ENCODE results near the gene C1QTNF8. TPM values are rescaled to one million over a fixed set of nuclear protein-coding genes. Genes with fewer than 3 reads are reported as not detected.

C1QTNF8 gene
- total RNA-seq, 8 experiments from 2014 or later = 0.08 to 0.28 TPM; not detected in 6

DNA sequence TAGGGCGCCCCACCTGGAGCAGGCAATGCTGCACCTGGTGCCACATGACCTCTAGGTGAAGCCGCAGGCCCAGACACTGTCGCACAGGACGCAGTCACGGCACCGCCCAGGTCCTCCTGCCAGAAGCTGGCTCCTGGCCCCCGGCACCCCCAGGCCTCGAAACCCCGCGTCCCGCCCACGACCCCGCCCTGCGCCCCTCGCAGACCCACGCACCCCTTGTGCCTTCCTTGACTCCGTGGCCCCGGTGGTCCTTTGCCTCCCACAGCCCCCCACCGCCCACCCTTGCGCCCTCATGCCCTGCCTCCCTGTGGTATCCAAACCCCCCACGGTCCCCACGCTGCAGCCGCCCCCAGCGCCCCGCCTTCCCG is 6.3 kb upstream of the C1QTNF8 start:
- Histone ChIP-seq H3K4me3 (no peak overlapping the region), H3K27ac (no peak overlapping the region), H3K4me1 (replicated peaks in 1 of 2) (peaks cover 33 to 50% of the 10 kb centered on the region in 2 donors)
- in situ Hi-C loops (cut with MboI; ENCODE audit: low pct_unique_long_range_greater_than_20kb in 2 of 9, low sequenced_read_pairs in 9 of 9, unreplicated experiment in 9 of 9) = no loop called here
- no peak for ATAC-seq (replicated peaks in 6 of 8)
- WGBS, 10 experiments = no CpG with 5 or more reads among the region's 26 CpGs

DNA sequence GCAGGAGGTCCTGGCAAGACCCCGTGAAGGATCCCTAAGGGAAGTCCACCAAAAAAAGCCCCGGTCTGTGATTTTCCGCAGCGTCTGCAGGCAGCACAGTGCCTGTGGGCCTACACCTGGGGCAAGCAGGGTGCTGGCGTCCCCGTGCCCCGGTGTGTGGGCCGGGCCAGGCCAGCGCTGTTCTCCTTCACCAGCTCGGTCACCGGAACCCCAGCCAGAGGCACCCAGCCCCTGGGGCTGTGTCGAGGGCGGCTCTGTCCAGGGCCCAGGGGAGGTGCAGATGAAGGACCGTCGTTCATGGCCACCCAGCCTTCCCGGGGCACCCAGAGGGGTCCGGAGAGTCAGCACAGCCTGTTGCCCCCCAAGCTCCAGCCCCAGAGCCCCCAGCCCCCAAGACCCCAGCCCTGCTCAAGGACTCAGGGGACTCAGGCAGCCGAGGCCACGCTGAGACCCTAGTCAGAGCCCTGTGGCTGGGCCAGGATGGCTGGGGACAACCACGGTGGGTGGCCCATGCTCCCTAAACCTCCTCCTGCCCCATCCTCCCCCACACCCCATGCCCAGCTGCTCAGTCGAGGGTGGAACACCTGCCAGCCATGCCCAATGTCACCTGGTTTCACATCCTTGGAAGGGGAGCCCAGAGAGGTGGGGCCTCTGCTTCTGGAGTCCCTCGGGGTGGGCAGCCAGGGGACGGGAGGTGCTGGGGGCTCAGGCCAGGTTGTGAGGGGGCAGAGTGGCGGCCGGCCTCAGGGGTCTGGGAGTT is 5.7 kb upstream of the C1QTNF8 start:
- no peak overlapping the region for H3K27ac ChIP-seq
- in situ Hi-C loops (cut with MboI; ENCODE audit: low pct_unique_long_range_greater_than_20kb in 2 of 9, low sequenced_read_pairs in 9 of 9, unreplicated experiment in 9 of 9) = no loop called here
- ATAC-seq (replicated peaks in 6 of 8) = no peak
- H3K4me3 ChIP-seq = no peak overlapping the region
- H3K4me1 ChIP-seq (replicated peaks in 1 of 2) = peaks cover 27 to 50% of the 10 kb centered on the region in 2 donors
- 0 to 77% (median 60%) methylated on average over 1 to 6 of the region's 25 CpGs; no CpG with 5 or more reads in 7 of the 10 experiments for WGBS, 10 experiments

DNA sequence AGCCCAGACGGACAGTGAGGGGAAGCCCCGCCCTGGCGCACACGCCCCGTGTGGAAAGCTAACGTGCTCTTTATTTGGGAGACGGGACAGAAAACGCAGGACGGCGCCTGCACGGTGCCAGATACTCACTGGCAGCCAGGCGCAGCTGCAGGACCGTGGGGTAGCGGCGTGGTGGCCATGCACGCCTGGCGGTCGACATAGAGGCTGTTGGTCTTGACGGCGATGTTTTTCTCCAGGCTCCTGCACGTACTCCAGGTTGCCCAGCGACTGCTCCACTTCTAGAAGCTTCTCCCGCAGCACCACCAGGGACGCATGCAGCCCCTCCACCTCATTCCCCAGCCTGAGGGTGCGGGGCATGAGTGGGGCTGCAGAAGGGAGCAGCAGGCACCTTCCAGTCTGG is 5.1 kb upstream of the C1QTNF8 start:
- 15 to 80% (median 72%) methylated on average over 2 to 18 of the region's 25 CpGs; no CpG with 5 or more reads in 7 of the 10 experiments for WGBS, 10 experiments
- H3K27ac ChIP-seq = no peak overlapping the region
- no peak overlapping the region for H3K4me3 ChIP-seq
- peaks cover 31 to 50% of the 10 kb centered on the region in 2 donors for H3K4me1 ChIP-seq (replicated peaks in 1 of 2)
- no peak for ATAC-seq (replicated peaks in 6 of 8)
- in situ Hi-C loops (cut with MboI; ENCODE audit: low pct_unique_long_range_greater_than_20kb in 2 of 9, low sequenced_read_pairs in 9 of 9, unreplicated experiment in 9 of 9) = no loop called here

DNA sequence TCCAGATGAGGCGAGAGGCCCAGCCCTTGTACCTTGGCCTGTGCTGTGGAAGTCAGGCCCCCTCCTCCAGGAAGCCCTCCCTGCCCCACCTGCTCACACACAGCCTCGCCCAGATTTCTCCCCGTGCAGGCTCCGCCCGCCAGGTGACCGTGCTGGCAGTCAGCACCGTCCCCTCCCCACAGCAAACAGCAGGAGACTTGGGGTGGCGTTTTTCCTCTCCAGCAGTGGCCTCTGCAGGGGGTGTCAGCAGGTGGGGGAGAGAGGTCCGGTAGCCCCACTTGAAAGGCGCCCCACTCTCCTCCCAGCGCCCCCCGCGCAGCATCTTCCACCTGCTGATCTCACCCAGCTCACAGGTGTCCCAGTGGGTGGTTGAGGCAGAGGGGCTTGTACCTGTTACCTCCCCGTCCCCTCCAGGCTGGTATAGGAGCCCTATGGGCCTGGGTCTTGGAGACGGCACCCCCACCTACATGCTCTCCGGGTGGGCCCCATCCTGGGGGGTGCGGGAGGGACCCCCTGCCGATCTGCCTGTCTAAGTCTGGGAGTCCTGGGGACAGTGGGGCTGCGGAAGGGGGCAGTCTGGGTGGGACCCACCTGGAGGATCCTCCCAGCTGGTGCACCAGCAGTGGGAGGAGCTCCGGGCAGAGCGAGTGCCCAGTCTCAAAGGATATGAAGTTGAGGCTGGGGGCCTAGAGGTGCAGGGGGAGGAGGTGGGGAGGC is 4.2 kb upstream of the C1QTNF8 start:
- no peak for ATAC-seq (replicated peaks in 6 of 8)
- Histone ChIP-seq H3K27ac (no peak overlapping the region), H3K4me1 (replicated peaks in 1 of 2) (peaks cover 31 to 53% of the 10 kb centered on the region in 2 donors), H3K4me3 (no peak overlapping the region)
- in situ Hi-C loops (cut with MboI; ENCODE audit: low pct_unique_long_range_greater_than_20kb in 2 of 9, low sequenced_read_pairs in 9 of 9, unreplicated experiment in 9 of 9) = no loop called here
- no CpG with 5 or more reads among the region's 21 CpGs for WGBS, 10 experiments

DNA sequence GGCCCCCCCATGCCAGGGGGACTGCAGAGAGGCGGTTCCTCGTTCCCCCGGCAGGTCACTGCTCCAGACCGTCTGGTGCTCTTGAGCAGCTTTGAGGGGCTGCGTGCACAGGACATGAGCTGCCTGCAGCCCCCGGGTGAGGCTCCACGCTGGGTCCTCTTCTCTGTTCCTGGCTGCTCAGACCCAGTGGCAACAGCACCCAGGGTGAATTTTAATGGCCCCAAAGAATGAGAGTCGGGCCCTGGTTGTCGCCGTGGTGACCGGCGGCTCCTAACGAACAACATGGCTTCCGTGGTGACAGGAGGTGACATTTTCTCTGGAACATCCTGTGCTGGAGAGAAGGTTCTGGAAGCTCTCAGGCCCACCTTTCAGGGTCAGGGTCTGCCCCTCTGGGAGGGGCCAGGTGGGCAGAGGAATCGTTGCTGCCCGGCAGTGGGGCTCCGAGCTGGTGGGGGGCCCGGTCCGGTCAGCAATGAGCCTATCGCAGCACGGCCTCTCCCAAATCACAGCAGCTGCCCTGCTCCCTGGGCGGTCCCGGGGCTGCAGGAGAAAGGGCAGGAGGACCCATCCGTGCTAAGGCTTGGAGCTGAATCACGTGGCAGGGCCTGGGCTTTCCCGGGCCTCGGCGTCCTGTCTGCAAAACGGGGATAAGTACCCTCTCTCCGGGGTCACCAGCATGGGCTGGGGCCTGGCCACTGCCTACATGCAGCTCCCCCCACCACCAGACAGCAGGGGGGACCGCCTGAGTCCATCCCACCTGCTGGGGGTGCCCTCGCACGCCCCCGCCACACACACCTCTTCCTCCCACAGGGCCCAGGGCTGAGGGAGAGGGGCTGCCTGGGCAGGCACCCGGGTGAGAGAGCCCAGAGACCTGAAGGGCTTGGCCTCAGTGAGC is 3.4 kb upstream of the C1QTNF8 start:
- peak in 5 of 8 experiments; percentile 1 to 44 (median 18) for ATAC-seq (replicated peaks in 6 of 8)
- Histone ChIP-seq H3K27ac (peak overlapping the region in 1 of 2 donors; percentile 64), H3K4me3 (no peak overlapping the region), H3K4me1 (replicated peaks in 1 of 2) (peaks cover 31 to 53% of the 10 kb centered on the region in 2 donors)
- 0 to 70% (median 56%) methylated on average over 1 to 13 of the region's 35 CpGs; no CpG with 5 or more reads in 4 of the 10 experiments for WGBS, 10 experiments
- in situ Hi-C loops (cut with MboI; ENCODE audit: low pct_unique_long_range_greater_than_20kb in 2 of 9, low sequenced_read_pairs in 9 of 9, unreplicated experiment in 9 of 9) = no loop called here

DNA sequence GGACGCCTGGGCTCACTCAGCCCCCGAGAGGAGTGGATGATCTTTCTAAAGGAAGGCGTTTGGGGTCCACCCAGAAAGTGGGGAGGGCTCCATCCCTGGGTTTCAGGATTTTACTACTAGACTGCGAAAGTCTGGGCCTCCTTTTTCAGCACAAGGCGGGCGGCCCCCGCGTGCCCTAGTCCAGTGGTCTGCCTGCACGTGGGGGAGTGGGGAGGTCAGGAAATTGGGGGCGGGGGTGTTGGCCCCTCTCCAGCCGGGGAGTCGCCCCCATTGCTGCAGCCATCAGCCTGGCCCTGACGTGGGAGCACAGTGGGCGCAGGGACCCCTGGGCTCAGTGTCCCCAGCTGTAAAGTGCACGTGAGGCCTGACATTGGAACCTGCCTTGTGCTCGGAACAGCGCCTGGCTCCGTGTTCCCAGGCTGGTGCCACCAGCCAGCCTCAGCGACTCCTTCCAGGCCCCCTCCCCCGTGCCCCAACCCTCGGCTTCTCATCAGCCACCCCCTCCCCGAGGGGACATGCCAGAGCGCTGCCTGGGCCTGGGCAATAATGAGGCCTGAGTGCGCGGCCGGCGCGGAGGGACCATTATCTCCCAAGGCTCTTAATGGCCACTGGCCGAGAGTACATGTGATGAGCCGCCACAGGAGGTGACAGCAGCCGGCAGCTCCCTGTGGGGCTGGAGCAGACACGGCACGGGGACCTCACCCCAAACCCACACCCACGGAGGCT is 2.4 kb upstream of the C1QTNF8 start:
- H3K4me3 ChIP-seq = no peak overlapping the region
- WGBS, 10 experiments = no CpG with 5 or more reads among the region's 34 CpGs
- in situ Hi-C loops (cut with MboI; ENCODE audit: low pct_unique_long_range_greater_than_20kb in 2 of 9, low sequenced_read_pairs in 9 of 9, unreplicated experiment in 9 of 9) = no loop called here
- peak overlapping the region in 1 of 2 donors; percentile 64 for H3K27ac ChIP-seq
- peaks cover 30 to 51% of the 10 kb centered on the region in 2 donors for H3K4me1 ChIP-seq (replicated peaks in 1 of 2)
- ATAC-seq (replicated peaks in 6 of 8) = peak in 5 of 8 experiments; percentile 49 to 75 (median 67)

DNA sequence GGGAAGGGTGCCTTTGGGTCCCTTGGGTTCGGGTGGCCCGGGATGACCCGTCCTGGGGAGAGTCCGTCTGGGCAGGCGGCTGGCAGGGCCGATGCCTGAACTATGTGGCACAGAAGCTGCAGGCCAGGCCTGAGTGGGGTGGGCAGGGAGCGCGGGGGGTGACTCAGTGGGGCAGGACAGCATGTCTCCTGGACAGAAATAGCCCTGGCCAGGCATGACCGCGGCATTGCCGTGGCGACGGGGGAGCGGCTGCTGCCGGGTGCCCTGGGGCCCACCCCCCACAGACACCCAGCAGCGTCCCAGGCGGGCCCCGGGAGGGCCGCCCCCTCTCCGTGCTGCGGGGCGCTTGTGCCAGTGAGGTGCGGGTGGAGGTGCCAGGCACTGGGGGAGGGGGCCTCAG is 1.8 kb upstream of the C1QTNF8 start:
- Histone ChIP-seq H3K4me1 (replicated peaks in 1 of 2) (peaks cover 24 to 45% of the 10 kb centered on the region in 2 donors), H3K4me3 (no peak overlapping the region), H3K27ac (peak overlapping the region in 1 of 2 donors; percentile 64)
- peak in 5 of 8 experiments; percentile 13 to 45 (median 22) for ATAC-seq (replicated peaks in 6 of 8)
- WGBS, 10 experiments = no CpG with 5 or more reads among the region's 23 CpGs
- in situ Hi-C loops (cut with MboI; ENCODE audit: low pct_unique_long_range_greater_than_20kb in 2 of 9, low sequenced_read_pairs in 9 of 9, unreplicated experiment in 9 of 9) = no loop called here

DNA sequence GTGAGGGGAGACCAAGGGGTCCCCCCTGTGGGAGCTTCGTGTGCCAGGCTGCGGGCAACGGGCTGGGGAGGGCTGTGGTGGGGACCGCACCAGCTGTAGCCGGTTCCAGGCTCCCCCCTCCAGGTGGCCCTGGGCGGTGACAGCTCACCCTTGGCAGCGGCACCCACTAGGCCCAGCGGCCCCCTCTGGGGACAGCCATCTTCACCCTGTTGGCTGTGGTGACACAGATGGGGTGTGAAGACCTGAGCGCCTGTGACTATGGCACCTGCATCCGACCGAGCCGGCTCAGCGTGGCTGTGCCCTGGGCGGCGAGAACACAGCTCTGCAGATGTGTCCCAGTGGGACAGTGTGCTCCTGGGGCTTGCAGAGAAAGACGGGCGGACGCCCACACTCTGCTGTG is 1.1 kb upstream of the C1QTNF8 start:
- Histone ChIP-seq H3K4me1 (replicated peaks in 1 of 2) (peaks cover 24 to 45% of the 10 kb centered on the region in 2 donors), H3K4me3 (no peak overlapping the region), H3K27ac (peak overlapping the region in 1 of 2 donors; percentile 55)
- peak in 1 of 8 experiments; percentile 0 for ATAC-seq (replicated peaks in 6 of 8)
- in situ Hi-C loops (cut with MboI; ENCODE audit: low pct_unique_long_range_greater_than_20kb in 2 of 9, low sequenced_read_pairs in 9 of 9, unreplicated experiment in 9 of 9) = no loop called here
- 100% methylated on average over 3 of the region's 18 CpGs; no CpG with 5 or more reads in 9 of the 10 experiments for WGBS, 10 experiments

DNA sequence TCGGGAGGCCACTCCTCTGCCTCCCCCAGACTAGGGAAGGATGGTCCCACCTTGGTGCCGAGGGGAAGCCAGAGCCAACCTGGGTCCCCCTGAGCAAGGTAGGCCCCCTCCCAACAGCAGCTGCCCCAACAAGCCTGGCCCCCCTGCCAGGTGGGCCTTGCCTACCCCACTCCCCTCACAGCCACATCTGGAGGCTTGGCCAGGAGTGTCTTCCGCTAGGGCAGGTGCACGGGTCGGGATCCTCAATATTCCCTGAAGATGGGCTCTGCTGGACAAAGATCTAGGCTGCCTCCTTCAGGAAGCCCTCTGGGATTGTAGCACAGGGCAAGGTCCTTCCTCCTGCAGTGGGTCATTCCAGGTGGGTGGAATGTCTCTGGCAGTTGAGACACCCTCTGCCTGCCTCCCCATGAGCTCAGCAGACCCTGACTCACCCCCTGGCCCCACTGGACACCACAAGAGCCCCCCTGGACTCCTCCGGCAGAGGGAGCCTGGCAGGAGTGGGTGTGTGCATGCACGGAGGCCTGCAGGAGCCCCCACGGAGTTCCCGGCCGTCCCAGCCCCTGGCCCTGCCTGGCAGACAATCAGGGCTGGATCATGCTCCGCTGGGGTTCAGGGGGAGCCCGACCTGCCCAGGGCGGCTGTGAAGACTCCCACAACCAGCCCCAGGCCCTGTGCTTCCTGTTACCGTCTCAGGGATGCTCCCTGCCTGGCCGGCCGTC is 435 bp downstream of the C1QTNF8 start:
- 67 to 100% methylated on average over 1 to 3 of the region's 16 CpGs; no CpG with 5 or more reads in 8 of the 10 experiments for WGBS, 10 experiments
- in situ Hi-C loops (cut with MboI; ENCODE audit: low pct_unique_long_range_greater_than_20kb in 2 of 9, low sequenced_read_pairs in 9 of 9, unreplicated experiment in 9 of 9) = no loop called here
- no peak for ATAC-seq (replicated peaks in 6 of 8)
- H3K4me3 ChIP-seq = no peak overlapping the region
- H3K4me1 ChIP-seq (replicated peaks in 1 of 2) = peaks cover 32 to 51% of the 10 kb centered on the region in 2 donors
- H3K27ac ChIP-seq = no peak overlapping the region

DNA sequence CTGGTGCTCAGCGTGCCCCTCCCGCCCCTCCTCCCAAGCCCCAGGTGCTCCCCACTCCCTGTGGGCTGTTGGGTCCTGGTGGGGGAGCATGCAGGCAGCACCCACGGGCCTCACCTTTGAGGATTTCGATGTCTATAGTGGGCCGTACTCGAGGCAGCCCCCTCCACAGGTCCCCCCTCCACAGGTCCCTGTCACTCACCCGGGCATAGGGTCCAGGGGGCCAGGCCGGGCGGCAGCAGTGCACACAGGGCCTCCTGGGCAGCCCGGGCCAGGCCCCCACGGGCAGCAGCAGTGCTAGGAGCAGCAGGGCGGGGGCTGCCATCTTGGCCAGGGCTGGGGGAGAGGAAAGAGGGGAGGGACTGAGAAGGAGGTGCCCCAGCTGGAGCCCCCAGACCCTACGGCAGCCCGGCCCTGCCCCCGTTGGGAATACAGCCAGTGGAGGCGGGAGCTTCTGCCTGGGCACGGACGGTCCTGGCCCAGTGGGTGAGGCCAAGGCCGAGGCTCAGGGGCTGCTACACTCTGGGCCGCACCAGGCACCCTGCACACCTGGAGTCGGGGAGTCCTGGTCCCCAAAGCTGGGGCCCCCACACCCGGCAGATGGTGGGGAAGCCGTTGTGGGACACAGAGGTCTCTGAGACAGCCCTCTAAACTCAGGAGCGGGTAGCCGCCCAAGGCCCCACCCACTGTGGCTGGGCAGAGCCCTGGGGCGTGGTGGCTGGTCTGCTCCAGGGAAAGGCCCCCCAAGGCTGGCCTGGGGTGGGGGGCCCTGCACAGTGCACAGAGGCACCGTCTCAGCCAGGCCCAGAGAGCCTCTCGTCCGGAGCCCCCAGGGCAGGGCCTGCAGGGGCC is 1.2 kb downstream of the C1QTNF8 start:
- peaks cover 40 to 59% of the 10 kb centered on the region in 2 donors for H3K4me1 ChIP-seq (replicated peaks in 1 of 2)
- H3K4me3 ChIP-seq = no peak overlapping the region
- ATAC-seq (replicated peaks in 6 of 8) = no peak
- no peak overlapping the region for H3K27ac ChIP-seq
- in situ Hi-C loops (cut with MboI; ENCODE audit: low pct_unique_long_range_greater_than_20kb in 2 of 9, low sequenced_read_pairs in 9 of 9, unreplicated experiment in 9 of 9) = no loop called here
- WGBS, 10 experiments = 28% methylated on average over 2 of the region's 29 CpGs; no CpG with 5 or more reads in 9 of the 10 experiments

DNA sequence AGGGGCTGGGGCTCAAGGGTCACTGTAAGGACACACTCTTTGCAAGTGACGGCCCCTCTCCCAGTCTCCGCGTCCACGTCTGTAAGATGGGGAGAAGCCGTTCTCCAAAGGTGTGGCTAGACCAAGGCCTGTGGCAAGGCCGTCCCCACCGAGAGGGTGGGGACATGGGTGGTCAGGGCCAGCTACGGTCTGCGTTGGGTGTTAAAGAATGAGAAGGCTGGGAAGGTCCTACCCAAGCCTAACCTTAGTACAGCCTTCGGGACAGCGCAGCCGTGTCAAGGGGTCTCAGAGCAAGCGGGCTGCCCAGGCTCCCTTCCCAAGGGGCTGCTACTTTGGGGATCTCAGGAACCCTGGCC is 1.9 kb downstream of the C1QTNF8 start:
- H3K4me1 ChIP-seq (replicated peaks in 1 of 2) = peaks cover 40 to 57% of the 10 kb centered on the region in 2 donors
- in situ Hi-C loops (cut with MboI; ENCODE audit: low pct_unique_long_range_greater_than_20kb in 2 of 9, low sequenced_read_pairs in 9 of 9, unreplicated experiment in 9 of 9) = no loop called here
- no peak for ATAC-seq (replicated peaks in 6 of 8)
- no peak overlapping the region for H3K4me3 ChIP-seq
- WGBS, 10 experiments = 75% methylated on average over 4 of the region's 13 CpGs; no CpG with 5 or more reads in 9 of the 10 experiments
- H3K27ac ChIP-seq = no peak overlapping the region

Data from motor neuron (in vitro differentiated cells).